Brain microvascular endothelial cell (primary cell): ENCODE results near the gene UBE2D3.

Experiments
- DNase-seq: peaks from one replicate; pipeline ENCODE4 v3.0.0-alpha.2; 2020
- H3K27ac ChIP-seq: fragments of 250-450 bp; sonication (Bioruptor Pico); 2 replicates; pipeline ENCODE4 v1.5.1; 2020; ENCODE audit warnings: mild to moderate bottlenecking, moderate library complexity
- H3K27me3 ChIP-seq: fragments of 250-450 bp; sonication (Bioruptor Pico); replicated peaks from 2 replicates; pipeline ENCODE4 v1.5.1; 2020; ENCODE audit warnings: mild to moderate bottlenecking
- H3K36me3 ChIP-seq: fragments of 250-450 bp; sonication (Bioruptor Pico); replicated peaks from 2 replicates; pipeline ENCODE4 v1.5.1; 2020; ENCODE audit warnings: mild to moderate bottlenecking
- H3K4me3 ChIP-seq: 2 replicates; pipeline ENCODE4 v1.5.1; 2011; ENCODE audit warnings: low read depth, mild to moderate bottlenecking, control low read depth, low read length, moderate library complexity
- CTCF ChIP-seq: IDR thresholded peaks from 2 replicates; pipeline ENCODE4 v1.5.1; 2011; ENCODE audit warnings: low read depth, mild to moderate bottlenecking, moderate library complexity, low read length, control low read depth, inconsistent platforms; ENCODE audit errors: missing control alignments
- in situ Hi-C: cut with HindIII; loops from 2 replicates; pipeline ENCODE4 v1.10.0; 2017; ENCODE audit warnings: low sequenced_read_pairs, low pct_ligation_motif_present

The UBE2D3 gene

GRCh38 chr4:102842367-102842766 lies 15.0 kb upstream of the UBE2D3 start:
- no peak for TF ChIP-seq CTCF
- H3K36me3 ChIP-seq = no peaks in the 10 kb centered on the region
- in situ Hi-C loops = no loop called here
- H3K4me3 ChIP-seq = no peak overlapping the region
- H3K27ac ChIP-seq = no peak overlapping the region
- H3K27me3 ChIP-seq = no peaks in the 10 kb centered on the region
- no peak for DNase-seq

- no peaks in the 10 kb centered on the region for H3K36me3 ChIP-seq
- no peak for TF ChIP-seq CTCF
- in situ Hi-C loops = no loop called here
- no peaks in the 10 kb centered on the region for H3K27me3 ChIP-seq
- no peak for DNase-seq
- H3K27ac ChIP-seq = no peak overlapping the region
- H3K4me3 ChIP-seq = no peak overlapping the region
Measured at GRCh38 chr4:102836596-102836995, 9.2 kb upstream of the UBE2D3 start.

GRCh38 chr4:102832667-102833066 lies 5.3 kb upstream of the UBE2D3 start:
- DNase-seq = no peak
- no peaks in the 10 kb centered on the region for H3K27me3 ChIP-seq
- H3K4me3 ChIP-seq = no peak overlapping the region
- no peak for TF ChIP-seq CTCF
- no peak overlapping the region for H3K27ac ChIP-seq
- H3K36me3 ChIP-seq = no peaks in the 10 kb centered on the region
- in situ Hi-C loops = no loop called here

- no peak for DNase-seq
- Histone ChIP-seq H3K4me3 (no peak overlapping the region), H3K36me3 (no peaks in the 10 kb centered on the region), H3K27ac (no peak overlapping the region), H3K27me3 (no peaks in the 10 kb centered on the region)
- in situ Hi-C loops = no loop called here
- no peak for TF ChIP-seq CTCF
Measured at GRCh38 chr4:102832105-102832504, 4.8 kb upstream of the UBE2D3 start.

GRCh38 chr4:102829803-102830202 lies 2.5 kb upstream of the UBE2D3 start:
- no peak for TF ChIP-seq CTCF
- Histone ChIP-seq H3K27me3 (no peaks in the 10 kb centered on the region), H3K27ac (no peak overlapping the region), H3K36me3 (peaks cover 7% of the 10 kb centered on the region), H3K4me3 (no peak overlapping the region)
- no peak for DNase-seq
- in situ Hi-C loops = no loop called here

- Histone ChIP-seq H3K27me3 (no peaks in the 10 kb centered on the region), H3K36me3 (peaks cover 7% of the 10 kb centered on the region), H3K27ac (peak overlapping the region; percentile 99), H3K4me3 (peak overlapping the region; percentile 69)
- TF ChIP-seq CTCF = no peak
- in situ Hi-C loops = no loop called here
- DNase-seq = no peak
Measured at GRCh38 chr4:102828497-102828808, 1.1 kb upstream of the UBE2D3 start.
